Measurements from ENCODE around the gene MXD4. TPM values are rescaled to one million over a fixed set of nuclear protein-coding genes. Genes with fewer than 3 reads are reported as not detected.

The MXD4 gene
- total RNA-seq, 6 donors from 2014 or later = 50.1 to 135 (median 76.4) TPM

DNA sequence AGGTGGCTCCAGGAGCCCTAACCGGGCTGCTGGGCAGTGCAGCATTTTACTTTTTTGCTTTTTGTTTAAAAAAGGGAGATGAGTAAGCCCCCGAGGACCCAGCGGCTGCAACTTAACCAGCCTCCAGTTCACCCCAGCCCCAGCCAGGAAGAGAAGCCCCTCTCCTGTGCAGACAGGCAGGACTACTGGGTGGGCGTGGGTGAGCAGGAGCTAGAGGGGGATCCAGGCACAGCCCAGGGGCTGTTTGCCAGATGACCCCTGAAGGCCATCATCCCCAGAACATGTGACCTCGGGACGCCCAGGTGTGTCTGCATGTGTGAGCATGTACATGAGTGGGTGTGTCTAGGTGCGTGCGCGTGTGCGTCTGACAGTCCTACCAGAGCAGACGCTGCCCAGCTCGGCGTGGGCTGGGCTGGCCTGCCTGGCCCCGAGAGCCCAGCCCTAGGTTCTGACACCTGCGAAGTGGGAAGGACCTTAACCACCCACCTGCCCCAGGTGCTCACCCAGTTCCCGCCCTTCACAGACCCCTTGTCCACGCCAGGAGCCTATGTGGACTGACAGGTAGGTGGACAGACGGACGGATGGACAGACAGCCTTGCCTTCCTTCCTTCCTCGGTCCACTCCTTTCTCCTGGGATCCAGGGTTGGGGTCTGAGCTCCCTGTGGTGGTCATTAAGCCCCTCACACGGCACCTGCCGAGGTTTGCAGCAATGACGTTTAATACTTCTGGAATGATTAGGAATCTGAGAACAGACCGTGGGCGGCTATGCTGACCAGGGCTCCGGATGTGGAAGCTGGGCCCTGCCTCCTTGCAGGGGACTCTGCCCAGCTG lies 12.2 kb downstream of the MXD4 start:
- Histone ChIP-seq H3K36me3 (peaks cover 18 to 74% (median 70%) of the 10 kb centered on the region in 4 donors), H3K9me3 (no peaks in the 10 kb centered on the region), H3K4me3 (no peak overlapping the region), H3K4me1 (peaks cover 27 to 62% (median 32%) of the 10 kb centered on the region in 4 donors), H3K27ac (peak overlapping the region in 2 of 4 donors; percentile 67 to 68), H3K27me3 (no peaks in the 10 kb centered on the region)
- WGBS, 2 donors = 88 to 89% methylated on average over 25 of the region's 26 CpGs
- TF ChIP-seq POLR2AphosphoS5 (IDR thresholded peaks at IDR 0.05) = no peak
- TF ChIP-seq POLR2A (IDR thresholded peaks at IDR 0.05) = no peak
- TF ChIP-seq, protein P1, sequence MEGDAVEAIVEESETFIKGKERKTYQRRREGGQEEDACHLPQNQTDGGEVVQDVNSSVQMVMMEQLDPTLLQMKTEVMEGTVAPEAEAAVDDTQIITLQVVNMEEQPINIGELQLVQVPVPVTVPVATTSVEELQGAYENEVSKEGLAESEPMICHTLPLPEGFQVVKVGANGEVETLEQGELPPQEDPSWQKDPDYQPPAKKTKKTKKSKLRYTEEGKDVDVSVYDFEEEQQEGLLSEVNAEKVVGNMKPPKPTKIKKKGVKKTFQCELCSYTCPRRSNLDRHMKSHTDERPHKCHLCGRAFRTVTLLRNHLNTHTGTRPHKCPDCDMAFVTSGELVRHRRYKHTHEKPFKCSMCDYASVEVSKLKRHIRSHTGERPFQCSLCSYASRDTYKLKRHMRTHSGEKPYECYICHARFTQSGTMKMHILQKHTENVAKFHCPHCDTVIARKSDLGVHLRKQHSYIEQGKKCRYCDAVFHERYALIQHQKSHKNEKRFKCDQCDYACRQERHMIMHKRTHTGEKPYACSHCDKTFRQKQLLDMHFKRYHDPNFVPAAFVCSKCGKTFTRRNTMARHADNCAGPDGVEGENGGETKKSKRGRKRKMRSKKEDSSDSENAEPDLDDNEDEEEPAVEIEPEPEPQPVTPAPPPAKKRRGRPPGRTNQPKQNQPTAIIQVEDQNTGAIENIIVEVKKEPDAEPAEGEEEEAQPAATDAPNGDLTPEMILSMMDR (IDR thresholded peaks at IDR 0.05) = no peak
- no peak for TF ChIP-seq EP300 (IDR thresholded peaks at IDR 0.05)
- DNase-seq (peak; percentile 19 to 57), ATAC-seq (ENCODE audit: low FRiP score in 2 of 2) (no peak)

DNA sequence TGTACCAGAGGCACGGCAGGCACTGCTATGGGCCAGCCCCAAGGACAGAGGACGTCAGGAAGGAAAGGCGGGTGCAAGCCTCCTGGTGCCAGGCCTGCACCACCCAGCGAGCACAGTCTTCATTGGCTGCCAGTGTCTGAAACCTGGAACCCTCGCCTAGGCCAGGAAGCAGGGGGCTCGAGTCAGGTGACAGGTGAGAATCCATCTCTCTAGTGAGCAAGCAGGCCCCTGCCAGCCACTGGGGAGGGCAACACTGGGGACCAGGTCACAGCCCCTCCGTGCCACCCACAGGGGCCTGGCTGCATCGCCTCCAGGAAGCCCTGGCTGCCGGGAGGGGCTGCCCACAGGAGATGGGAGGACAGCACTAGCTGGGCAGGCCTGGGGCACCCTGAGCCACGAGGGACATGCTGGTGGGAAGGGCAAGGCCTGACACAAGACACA lies 13.1 kb downstream of the MXD4 start:
- DNase-seq (peak; percentile 20 to 67), ATAC-seq (ENCODE audit: low FRiP score in 2 of 2) (no peak)
- 63 to 65% methylated on average over 1 to 6 of the region's 10 CpGs for WGBS, 2 donors
- Histone ChIP-seq H3K4me3 (no peak overlapping the region), H3K36me3 (peaks cover 18 to 66% (median 62%) of the 10 kb centered on the region in 4 donors), H3K9me3 (no peaks in the 10 kb centered on the region), H3K4me1 (peaks cover 27 to 58% (median 32%) of the 10 kb centered on the region in 4 donors), H3K27ac (peak overlapping the region in 2 of 4 donors; percentile 67 to 68), H3K27me3 (no peaks in the 10 kb centered on the region)
- TF ChIP-seq POLR2AphosphoS5 (IDR thresholded peaks at IDR 0.05) (no peak), EP300 (IDR thresholded peaks at IDR 0.05) (no peak), POLR2A (IDR thresholded peaks at IDR 0.05) (no peak)
- TF ChIP-seq, protein P1 (IDR thresholded peaks at IDR 0.05) = no peak

DNA sequence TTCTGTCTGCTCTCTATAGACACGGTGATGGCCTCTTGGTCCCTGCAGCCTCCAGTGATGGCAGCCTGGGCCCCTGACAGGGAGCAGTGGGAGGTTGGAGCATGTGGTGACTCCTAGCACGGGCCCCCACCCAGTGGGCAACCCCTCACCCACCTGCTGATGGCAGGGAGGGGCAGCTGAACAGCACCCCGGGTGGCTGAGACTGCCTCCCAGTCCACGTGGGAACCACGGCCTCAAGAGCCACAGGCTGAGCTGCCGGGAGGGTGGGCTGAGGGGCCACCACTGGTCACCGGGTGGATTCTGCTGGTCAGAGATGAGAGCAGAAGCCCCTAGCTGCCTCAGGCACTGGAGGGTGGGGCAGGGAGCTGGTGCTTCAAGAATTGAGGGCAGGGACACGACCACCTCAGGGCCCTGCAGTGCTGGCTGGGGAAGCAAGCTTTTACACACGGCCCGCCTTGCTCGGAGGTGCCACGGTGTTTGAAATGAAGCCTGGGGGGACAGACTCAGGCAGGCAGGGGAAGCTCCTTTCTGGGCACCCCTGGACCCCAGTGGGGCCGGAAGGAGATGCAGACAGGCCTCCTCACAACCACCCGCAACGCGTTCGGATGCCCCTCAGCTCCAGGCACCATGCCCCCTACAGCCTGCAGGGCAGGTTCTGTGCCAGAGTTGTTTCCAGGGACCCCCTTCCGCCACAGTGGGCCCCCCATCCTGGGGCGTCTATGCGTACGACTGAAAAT lies 13.7 kb downstream of the MXD4 start:
- TF ChIP-seq POLR2A (IDR thresholded peaks at IDR 0.05) = no peak
- TF ChIP-seq POLR2AphosphoS5 (IDR thresholded peaks at IDR 0.05) = no peak
- no peak for TF ChIP-seq EP300 (IDR thresholded peaks at IDR 0.05)
- TF ChIP-seq, protein P1 (IDR thresholded peaks at IDR 0.05) = no peak
- DNase-seq (peak in 1 of 2 donors; percentile 61), ATAC-seq (ENCODE audit: low FRiP score in 2 of 2) (no peak)
- H3K9me3 ChIP-seq = no peaks in the 10 kb centered on the region
- H3K27ac ChIP-seq = peak overlapping the region in 2 of 4 donors; percentile 67 to 68
- WGBS, 2 donors = 88 to 89% methylated on average over 18 to 19 of the region's 21 CpGs
- peaks cover 28 to 58% (median 30%) of the 10 kb centered on the region in 4 donors for H3K4me1 ChIP-seq
- no peaks in the 10 kb centered on the region for H3K27me3 ChIP-seq
- H3K4me3 ChIP-seq = no peak overlapping the region
- H3K36me3 ChIP-seq = peaks cover 18 to 60% (median 55%) of the 10 kb centered on the region in 4 donors

DNA sequence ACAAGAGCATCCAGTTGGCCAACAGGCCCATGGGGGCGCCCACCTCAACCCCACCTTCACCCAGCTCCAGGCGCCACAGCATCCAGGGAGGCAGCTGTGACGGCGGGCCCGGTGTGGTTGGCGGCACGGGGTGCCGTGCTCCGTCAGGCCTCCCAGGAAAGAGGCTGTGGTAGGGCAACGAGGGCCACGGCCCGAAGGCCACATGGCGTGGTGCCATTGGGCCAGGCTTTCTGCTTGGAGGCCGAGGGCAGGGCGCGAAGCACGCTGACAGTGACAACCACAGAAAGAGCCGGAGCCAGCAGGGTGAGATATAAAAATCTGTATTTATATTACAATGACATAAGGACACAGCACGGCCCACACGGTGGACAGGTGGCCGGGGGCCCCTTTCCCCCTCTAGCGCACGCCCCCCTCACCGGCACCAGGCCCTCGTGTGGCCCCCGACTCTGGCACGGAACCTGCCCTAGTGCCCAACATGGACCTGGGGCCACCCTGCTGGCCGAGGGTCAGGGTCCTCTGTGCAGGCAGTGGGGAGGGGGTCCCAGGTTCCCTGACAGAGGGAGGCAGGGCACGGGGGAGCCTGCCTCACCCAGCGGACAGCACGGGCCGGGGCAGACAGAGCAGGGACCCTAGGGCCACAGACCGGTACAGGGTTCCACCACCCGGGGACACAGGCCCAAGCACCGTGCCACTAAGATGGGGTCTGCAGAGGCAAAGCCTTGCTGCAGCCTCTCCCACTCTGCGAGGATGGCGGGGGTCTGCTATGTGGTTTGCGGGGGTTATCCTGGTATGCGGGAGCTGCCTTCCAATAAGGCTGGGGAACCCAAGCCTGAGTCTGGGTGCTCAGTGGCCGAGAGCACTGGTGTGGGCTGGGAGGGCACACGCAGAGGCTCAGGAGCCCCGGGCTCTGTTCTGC lies 14.5 kb downstream of the MXD4 start:
- H3K9me3 ChIP-seq = no peaks in the 10 kb centered on the region
- no peak for ATAC-seq (ENCODE audit: low FRiP score in 2 of 2)
- no peak overlapping the region for H3K4me3 ChIP-seq
- TF ChIP-seq, protein P1 (IDR thresholded peaks at IDR 0.05) = no peak
- no peak for TF ChIP-seq POLR2AphosphoS5 (IDR thresholded peaks at IDR 0.05)
- TF ChIP-seq POLR2A (IDR thresholded peaks at IDR 0.05) = no peak
- no peak for TF ChIP-seq EP300 (IDR thresholded peaks at IDR 0.05)
- H3K36me3 ChIP-seq = peaks cover 18 to 52% (median 49%) of the 10 kb centered on the region in 4 donors
- H3K27me3 ChIP-seq = no peaks in the 10 kb centered on the region
- peaks cover 25 to 56% (median 31%) of the 10 kb centered on the region in 4 donors for H3K4me1 ChIP-seq
- 91 to 94% methylated on average over 24 to 36 of the region's 42 CpGs for WGBS, 2 donors
- H3K27ac ChIP-seq = peak overlapping the region in 2 of 4 donors; percentile 34 to 68
- peak; percentile 19 to 82 for DNase-seq

All from upper lobe of left lung (tissue), 6 donors.